Tibial nerve (tissue), 4 donors: ENCODE measurements around the gene WFDC5. TPM values are rescaled to one million over a fixed set of nuclear protein-coding genes. Genes with fewer than 3 reads are reported as not detected.

Experiments used
- DNase-seq, 2 donors: peaks; one replicate each; pipeline ENCODE4 v3.0.0-alpha.2; 2019; ENCODE audit warnings: low spot score in 2 of 2
- H3K27ac ChIP-seq, 4 donors: fragments of 200-600 bp; sonication (generic) in 3 of 4; one replicate each; pipeline ENCODE4 v1.5.1; 2017 to 2019; ENCODE audit warnings: mild to moderate bottlenecking in 1 of 4
- H3K27me3 ChIP-seq, 2 donors: fragments of 200-600 bp; sonication (generic) in 1 of 2; one replicate each; pipeline versions ENCODE4 v1.5.1 to v1.6.0; 2017 to 2019
- H3K36me3 ChIP-seq, 3 donors: fragments of 200-600 bp; sonication (generic); one replicate each; pipeline ENCODE4 v1.5.1; 2018 to 2019
- H3K4me1 ChIP-seq, 4 donors: fragments of 200-600 bp; sonication (generic) in 3 of 4; one replicate each; pipeline ENCODE4 v1.5.1; 2017 to 2019
- H3K4me3 ChIP-seq, 4 donors: fragments of 200-600 bp; sonication (generic) in 3 of 4; one replicate each; pipeline ENCODE4 v1.5.1; 2017 to 2019; ENCODE audit warnings: mild to moderate bottlenecking in 1 of 4, moderate library complexity in 1 of 4
- H3K9me3 ChIP-seq, 4 donors: fragments of 200-600 bp; sonication (generic) in 3 of 4; one replicate each; pipeline ENCODE4 v1.5.1; 2017 to 2019
- CTCF ChIP-seq, 5 experiments: fragments of 200-600 bp in 3 of 5; fragments of 450-650 bp in 2 of 5; sonication (generic) in 3 of 5; IDR thresholded peaks; one replicate each; pipeline ENCODE4 v1.5.1; 2016 to 2019; ENCODE audit warnings: antibody characterized with exemption in 5 of 5, mild to moderate bottlenecking in 3 of 5, moderate library complexity in 2 of 5
- EP300 ChIP-seq, 2 donors: sonication (generic); formaldehyde crosslinking; IDR thresholded peaks; one replicate each; pipeline ENCODE4 v1.6.1; 2017; ENCODE audit warnings: antibody characterized with exemption in 2 of 2, mild to moderate bottlenecking in 1 of 2
- POLR2A ChIP-seq, 2 donors: fragments of 450-650 bp; IDR thresholded peaks; one replicate each; pipeline ENCODE4 v1.6.1; 2017; ENCODE audit warnings: antibody characterized with exemption in 2 of 2, mild to moderate bottlenecking in 2 of 2, moderate library complexity in 2 of 2
- WGBS, 2 donors: methylation state at CpG; one replicate each; pipeline ENCODE4 v1.1.5; 2018; 5-methylcytosine and 5-hydroxymethylcytosine counted together
- total RNA-seq, 4 donors: library from RNA; depleted of rRNA; stranded (reverse); fragments of >200 nt; gene quantifications; one replicate each; pipeline ENCODE4 v1.1.0, GENCODE V29; 2016

The WFDC5 gene
- total RNA-seq, 4 donors from 2014 or later = not detected

- TF ChIP-seq POLR2A (IDR thresholded peaks at IDR 0.05) (no peak), EP300 (IDR thresholded peaks at IDR 0.05) (no peak), CTCF (IDR thresholded peaks at IDR 0.05) (no peak)
- WGBS, 2 donors = 30 to 47% methylated on average over 1 of the region's 1 CpG
- DNase-seq = no peak
- H3K27ac ChIP-seq = peak overlapping the region in 2 of 4 donors; percentile 58
- no peaks in the 10 kb centered on the region for H3K4me1 ChIP-seq
- peaks cover 0 to 15% (median 0%) of the 10 kb centered on the region in 3 donors for H3K36me3 ChIP-seq
- no peak overlapping the region for H3K4me3 ChIP-seq
- peaks cover 0 to 4% (median under 1%) of the 10 kb centered on the region in 4 donors for H3K9me3 ChIP-seq
- no peaks in the 10 kb centered on the region for H3K27me3 ChIP-seq
These were observed 27.2 kb downstream of the WFDC5 start for GRCh38 chr20:45087814-45088213.

- TF ChIP-seq POLR2A (IDR thresholded peaks at IDR 0.05) = no peak
- no peak for TF ChIP-seq EP300 (IDR thresholded peaks at IDR 0.05)
- no peak for TF ChIP-seq CTCF (IDR thresholded peaks at IDR 0.05)
- Histone ChIP-seq H3K9me3 (peaks cover 0 to 9% (median 2%) of the 10 kb centered on the region in 4 donors), H3K27ac (peak overlapping the region in 2 of 4 donors; percentile 58), H3K4me3 (no peak overlapping the region), H3K4me1 (no peaks in the 10 kb centered on the region), H3K27me3 (no peaks in the 10 kb centered on the region), H3K36me3 (peaks cover 0 to 20% (median 0%) of the 10 kb centered on the region in 3 donors)
- WGBS, 2 donors = 56 to 62% methylated on average over 3 of the region's 3 CpGs
- no peak for DNase-seq
These were observed 27.7 kb downstream of the WFDC5 start for GRCh38 chr20:45087097-45087790.

GRCh38 chr20:45085867-45086266 lies 29.1 kb downstream of the WFDC5 start:
- Histone ChIP-seq H3K4me1 (no peaks in the 10 kb centered on the region), H3K9me3 (peaks cover 0 to 13% (median 2%) of the 10 kb centered on the region in 4 donors), H3K36me3 (peaks cover 0 to 33% (median 0%) of the 10 kb centered on the region in 3 donors), H3K27me3 (no peaks in the 10 kb centered on the region), H3K4me3 (no peak overlapping the region), H3K27ac (no peak overlapping the region)
- WGBS, 2 donors = 86 to 100% methylated on average over 1 of the region's 1 CpG
- TF ChIP-seq CTCF (IDR thresholded peaks at IDR 0.05) (no peak), POLR2A (IDR thresholded peaks at IDR 0.05) (no peak), EP300 (IDR thresholded peaks at IDR 0.05) (no peak)
- no peak for DNase-seq

GRCh38 chr20:45085289-45085688 lies 29.7 kb downstream of the WFDC5 start:
- WGBS, 2 donors = 50 to 53% methylated on average over 2 of the region's 2 CpGs
- H3K4me3 ChIP-seq = no peak overlapping the region
- no peak for DNase-seq
- peaks cover 0 to 13% (median 2%) of the 10 kb centered on the region in 4 donors for H3K9me3 ChIP-seq
- peaks cover 0 to 39% (median 0%) of the 10 kb centered on the region in 3 donors for H3K36me3 ChIP-seq
- no peaks in the 10 kb centered on the region for H3K4me1 ChIP-seq
- no peaks in the 10 kb centered on the region for H3K27me3 ChIP-seq
- TF ChIP-seq EP300 (IDR thresholded peaks at IDR 0.05) = no peak
- no peak for TF ChIP-seq CTCF (IDR thresholded peaks at IDR 0.05)
- no peak for TF ChIP-seq POLR2A (IDR thresholded peaks at IDR 0.05)
- no peak overlapping the region for H3K27ac ChIP-seq

GRCh38 chr20:45083127-45083526 lies 31.8 kb downstream of the WFDC5 start:
- Histone ChIP-seq H3K27ac (no peak overlapping the region), H3K4me1 (no peaks in the 10 kb centered on the region), H3K4me3 (no peak overlapping the region), H3K27me3 (no peaks in the 10 kb centered on the region), H3K36me3 (peaks cover 0 to 43% (median 2%) of the 10 kb centered on the region in 3 donors), H3K9me3 (peaks cover 0 to 13% (median 2%) of the 10 kb centered on the region in 4 donors)
- DNase-seq = no peak
- TF ChIP-seq CTCF (IDR thresholded peaks at IDR 0.05) = no peak
- no peak for TF ChIP-seq EP300 (IDR thresholded peaks at IDR 0.05)
- TF ChIP-seq POLR2A (IDR thresholded peaks at IDR 0.05) = no peak
- WGBS, 2 donors = 76 to 92% methylated on average over 1 of the region's 1 CpG
